ENCODE data around the gene TSBP1.

DNA sequence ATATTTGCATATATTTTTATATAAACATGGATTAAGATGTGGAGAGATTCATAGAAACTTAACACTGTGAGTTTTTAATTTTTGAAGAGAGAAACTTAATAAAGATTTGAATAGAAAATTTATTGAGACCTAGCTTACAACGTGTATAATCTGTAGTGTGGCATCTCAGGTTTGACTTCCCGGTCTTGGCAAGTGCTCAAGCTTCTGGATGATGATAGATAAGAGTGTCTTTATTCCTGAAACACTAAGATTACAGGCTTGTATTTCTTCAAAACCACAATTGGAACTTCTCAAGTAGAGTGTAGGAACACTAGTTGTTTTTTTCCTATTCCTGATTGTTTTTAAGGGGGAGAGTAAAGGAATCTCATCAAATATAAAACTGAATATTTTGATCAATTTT lies 83.3 kb downstream of the TSBP1 start:
- TF ChIP-seq POLR2A (IDR thresholded peaks at IDR 0.05): no peak
- TF ChIP-seq, protein P1, sequence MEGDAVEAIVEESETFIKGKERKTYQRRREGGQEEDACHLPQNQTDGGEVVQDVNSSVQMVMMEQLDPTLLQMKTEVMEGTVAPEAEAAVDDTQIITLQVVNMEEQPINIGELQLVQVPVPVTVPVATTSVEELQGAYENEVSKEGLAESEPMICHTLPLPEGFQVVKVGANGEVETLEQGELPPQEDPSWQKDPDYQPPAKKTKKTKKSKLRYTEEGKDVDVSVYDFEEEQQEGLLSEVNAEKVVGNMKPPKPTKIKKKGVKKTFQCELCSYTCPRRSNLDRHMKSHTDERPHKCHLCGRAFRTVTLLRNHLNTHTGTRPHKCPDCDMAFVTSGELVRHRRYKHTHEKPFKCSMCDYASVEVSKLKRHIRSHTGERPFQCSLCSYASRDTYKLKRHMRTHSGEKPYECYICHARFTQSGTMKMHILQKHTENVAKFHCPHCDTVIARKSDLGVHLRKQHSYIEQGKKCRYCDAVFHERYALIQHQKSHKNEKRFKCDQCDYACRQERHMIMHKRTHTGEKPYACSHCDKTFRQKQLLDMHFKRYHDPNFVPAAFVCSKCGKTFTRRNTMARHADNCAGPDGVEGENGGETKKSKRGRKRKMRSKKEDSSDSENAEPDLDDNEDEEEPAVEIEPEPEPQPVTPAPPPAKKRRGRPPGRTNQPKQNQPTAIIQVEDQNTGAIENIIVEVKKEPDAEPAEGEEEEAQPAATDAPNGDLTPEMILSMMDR (IDR thresholded peaks at IDR 0.05): no peak

Data from heart left ventricle (tissue), 13 donors.